ENCODE measurements around the gene SSR2. TPM values are rescaled to one million over a fixed set of nuclear protein-coding genes. Genes with fewer than 3 reads are reported as not detected.

The SSR2 gene
- total RNA-seq, 6 experiments from 2014 or later, result 341 to 419 (median 374) TPM

- Mint-ChIP-seq H3K27me3 (ENCODE audit: insufficient read depth) (peaks cover 5% of the 10 kb centered on the region), H3K4me3 (no peak overlapping the region), H3K27ac (no peak overlapping the region), H3K4me1 (ENCODE audit: low read depth) (peaks cover 27% of the 10 kb centered on the region), H3K9me3 (no peaks in the 10 kb centered on the region), H3K36me3 (ENCODE audit: low read depth) (peaks cover 23% of the 10 kb centered on the region)
- no peak for TF ChIP-seq CTCF (IDR thresholded peaks at IDR 0.05)
- DNase-seq, result no peak
Measured at GRCh38 chr1:156021954-156022353, 1.2 kb upstream of the SSR2 start.

- TF ChIP-seq CTCF (IDR thresholded peaks at IDR 0.05), result no peak
Measured at GRCh38 chr1:156021093-156021428, 310 bp upstream of the SSR2 start.

GRCh38 chr1:156019946-156020292 lies 832 bp downstream of the SSR2 start:
- peak overlapping the region; percentile 100 for H3K4me3 Mint-ChIP-seq
- no peak for DNase-seq

More at GRCh38 chr1:156021093-156021428, 310 bp upstream of the SSR2 start:
- DNase-seq, result no peak
- Mint-ChIP-seq H3K9me3 (no peaks in the 10 kb centered on the region), H3K27ac (no peak overlapping the region; the same call in 1 of the 2 replicates), H3K4me1 (ENCODE audit: low read depth) (peaks cover 25% of the 10 kb centered on the region), H3K4me3 (peak overlapping the region; percentile 100), H3K27me3 (ENCODE audit: insufficient read depth) (peaks cover 5% of the 10 kb centered on the region), H3K36me3 (ENCODE audit: low read depth) (peaks cover 28% of the 10 kb centered on the region)

GRCh38 chr1:156014829-156015228 lies 5.9 kb downstream of the SSR2 start:
- Mint-ChIP-seq H3K27me3 (ENCODE audit: insufficient read depth) (peaks cover under 1% of the 10 kb centered on the region; the same call in 1 of the 2 replicates), H3K36me3 (ENCODE audit: low read depth) (peaks cover 48% of the 10 kb centered on the region), H3K9me3 (no peaks in the 10 kb centered on the region), H3K4me1 (ENCODE audit: low read depth) (peaks cover 15% of the 10 kb centered on the region), H3K4me3 (no peak overlapping the region), H3K27ac (no peak overlapping the region)
- no peak for TF ChIP-seq CTCF (IDR thresholded peaks at IDR 0.05)
- no peak for DNase-seq

More at GRCh38 chr1:156019946-156020292, 832 bp downstream of the SSR2 start:
- peaks cover 21% of the 10 kb centered on the region for H3K4me1 Mint-ChIP-seq (ENCODE audit: low read depth)
- TF ChIP-seq CTCF (IDR thresholded peaks at IDR 0.05), result no peak
- H3K36me3 Mint-ChIP-seq (ENCODE audit: low read depth), result peaks cover 28% of the 10 kb centered on the region
- peak overlapping the region; percentile 84 for H3K27ac Mint-ChIP-seq
- H3K9me3 Mint-ChIP-seq, result no peaks in the 10 kb centered on the region
- peaks cover 5% of the 10 kb centered on the region for H3K27me3 Mint-ChIP-seq (ENCODE audit: insufficient read depth)

- Mint-ChIP-seq H3K27me3 (ENCODE audit: insufficient read depth) (no peaks in the 10 kb centered on the region), H3K36me3 (ENCODE audit: low read depth) (peaks cover 46% of the 10 kb centered on the region), H3K27ac (no peak overlapping the region), H3K4me1 (ENCODE audit: low read depth) (0 out of 2 replicates have a peak, but pooled peaks cover 5% of the 10 kb centered on the region), H3K9me3 (no peaks in the 10 kb centered on the region), H3K4me3 (no peak overlapping the region)
- TF ChIP-seq CTCF (IDR thresholded peaks at IDR 0.05), result no peak
- DNase-seq, result no peak
Measured at GRCh38 chr1:156012051-156012817, 8.5 kb downstream of the SSR2 start.

Measured in HFFc6 (cell line).